HepG2 (cell line): Measurements from ENCODE around the gene HOXA10.

Experiments used
- GABPA ChIP-seq, 2 experiments: IDR thresholded peaks; 2 replicates each; pipeline ENCODE4 v1.6.1; 2011 to 2016; ENCODE audit warnings: low read depth in 2 of 2, low read length in 1 of 2, missing biosample characterization in 1 of 2, missing genetic modification characterization in 1 of 2
- HDAC2 ChIP-seq: sonication (generic); formaldehyde crosslinking; IDR thresholded peaks from 2 replicates; pipeline ENCODE4 v1.4.0; 2020; ENCODE audit warnings: missing genetic modification reagents
- SMARCC2 ChIP-seq: fragments of 450-650 bp; IDR thresholded peaks from 2 replicates; pipeline ENCODE4 v1.6.1; 2017; ENCODE audit warnings: antibody characterized with exemption, mild to moderate bottlenecking
- TF ChIP-seq, protein P1 (sequence below): IDR thresholded peaks from 2 replicates; pipeline ENCODE4 v1.6.1; 2016

DNA sequence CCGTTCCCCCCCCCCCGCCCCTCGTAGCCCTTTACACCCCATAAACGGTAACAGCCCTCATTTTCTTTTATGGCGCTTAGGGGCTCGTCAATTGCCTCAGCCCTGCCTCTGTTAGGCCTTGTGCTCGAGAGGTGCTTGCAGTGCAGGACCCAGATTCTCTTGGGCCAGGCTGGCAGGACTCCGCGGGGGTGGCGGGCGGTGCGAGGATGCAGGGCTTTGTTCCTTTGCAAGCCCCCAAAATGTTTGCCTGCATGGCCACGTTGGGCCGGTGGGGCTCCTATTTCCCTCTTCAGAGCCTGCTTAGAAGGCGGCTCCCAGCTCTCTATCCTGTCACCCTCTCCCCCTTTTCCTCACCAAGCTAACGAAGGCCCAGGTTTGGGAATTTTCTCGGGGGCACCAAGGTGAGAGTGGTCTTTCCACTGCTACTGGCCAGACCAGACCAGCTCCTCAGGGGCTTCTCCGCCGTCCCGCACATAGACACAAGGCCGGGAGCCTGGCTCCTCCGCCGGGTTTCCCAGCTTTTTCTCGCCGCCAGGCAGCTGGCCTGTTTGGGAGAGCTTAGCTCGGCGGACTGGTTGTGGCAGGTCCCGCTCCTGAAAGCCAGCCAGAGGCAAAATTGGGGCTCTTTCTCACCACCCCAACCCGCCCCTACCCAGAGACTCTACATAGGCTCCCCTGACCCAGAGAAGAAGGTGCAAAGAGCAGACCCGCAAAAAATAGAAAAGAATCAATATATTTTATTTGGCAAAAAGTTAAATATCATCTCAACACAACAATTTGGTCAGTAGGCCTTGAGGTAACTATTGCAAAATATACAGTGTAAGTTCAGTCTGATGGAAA lies 12.2 kb downstream of the HOXA10 start:
- TF ChIP-seq, protein P1, sequence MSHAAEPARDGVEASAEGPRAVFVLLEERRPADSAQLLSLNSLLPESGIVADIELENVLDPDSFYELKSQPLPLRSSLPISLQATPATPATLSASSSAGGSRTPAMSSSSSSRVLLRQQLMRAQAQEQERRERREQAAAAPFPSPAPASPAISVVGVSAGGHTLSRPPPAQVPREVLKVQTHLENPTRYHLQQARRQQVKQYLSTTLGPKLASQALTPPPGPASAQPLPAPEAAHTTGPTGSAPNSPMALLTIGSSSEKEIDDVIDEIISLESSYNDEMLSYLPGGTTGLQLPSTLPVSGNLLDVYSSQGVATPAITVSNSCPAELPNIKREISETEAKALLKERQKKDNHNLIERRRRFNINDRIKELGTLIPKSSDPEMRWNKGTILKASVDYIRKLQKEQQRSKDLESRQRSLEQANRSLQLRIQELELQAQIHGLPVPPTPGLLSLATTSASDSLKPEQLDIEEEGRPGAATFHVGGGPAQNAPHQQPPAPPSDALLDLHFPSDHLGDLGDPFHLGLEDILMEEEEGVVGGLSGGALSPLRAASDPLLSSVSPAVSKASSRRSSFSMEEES (CRISPR knock-in tag): no peak
- TF ChIP-seq SMARCC2: no peak
- no peak for TF ChIP-seq HDAC2
- TF ChIP-seq GABPA (IDR thresholded peaks at IDR 0.05; ENCODE audit: low read depth, low read length): no peak
- no peak for TF ChIP-seq GABPA (CRISPR knock-in tag; IDR thresholded peaks at IDR 0.05; ENCODE audit: low read depth)
